Ectodermal cell (in vitro differentiated cells): ENCODE data around the gene RTRAF.

Experiments used
- H3K27ac ChIP-seq: 2 replicates; pipeline ENCODE4 v1.7.0; 2013; ENCODE audit warnings: mild to moderate bottlenecking, low read depth, low read length; ENCODE audit not compliant: insufficient read depth, poor library complexity, severe bottlenecking
- H3K27me3 ChIP-seq: 2 replicates; pipeline ENCODE4 v1.7.0; 2013; ENCODE audit warnings: mild to moderate bottlenecking, low read length; ENCODE audit not compliant: insufficient read depth, control insufficient read depth, poor library complexity, severe bottlenecking
- H3K36me3 ChIP-seq: one replicate; pipeline ENCODE4 v1.7.0; 2013; ENCODE audit warnings: low read length; ENCODE audit not compliant: control insufficient read depth, insufficient read depth
- H3K4me1 ChIP-seq: one replicate; pipeline ENCODE4 v1.7.0; 2013; ENCODE audit warnings: low read length; ENCODE audit not compliant: control insufficient read depth, insufficient read depth
- H3K4me3 ChIP-seq: 2 replicates; pipeline ENCODE4 v1.7.0; 2013; ENCODE audit warnings: low read depth, low read length, control low read depth; ENCODE audit not compliant: insufficient read depth
- H3K9me3 ChIP-seq: 2 replicates; pipeline ENCODE4 v1.7.0; 2013; ENCODE audit warnings: mild to moderate bottlenecking, low read length, moderate library complexity; ENCODE audit not compliant: control insufficient read depth
- WGBS, 2 experiments: methylation state at CpG; one replicate each; pipeline ENCODE4 v1.1.7; 2013; ENCODE audit warnings: missing lambda C conversion rate in 2 of 2; 5-methylcytosine and 5-hydroxymethylcytosine counted together

Gene RTRAF

DNA sequence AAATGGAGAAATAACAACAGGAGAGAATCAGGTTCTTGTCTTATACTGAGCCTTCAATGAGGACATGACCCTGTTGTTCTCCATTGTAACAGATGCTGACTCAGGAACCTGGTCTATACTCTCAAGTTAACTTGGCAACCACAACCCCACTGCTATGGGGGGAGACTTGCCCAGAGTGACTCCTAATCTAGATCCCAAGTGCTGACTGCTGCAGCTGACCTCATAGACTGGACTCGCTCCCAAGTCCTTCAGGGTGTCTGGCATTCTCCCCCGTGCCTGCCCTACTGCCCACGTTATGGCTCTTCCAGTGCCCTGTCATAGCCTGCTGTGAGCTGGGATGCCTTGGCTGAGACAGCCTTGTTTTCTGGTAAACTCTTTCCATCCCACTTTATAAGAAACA is 42.4 kb downstream of the RTRAF start:
- H3K4me3 ChIP-seq = no peak overlapping the region
- no peaks in the 10 kb centered on the region for H3K27me3 ChIP-seq
- H3K36me3 ChIP-seq = no peaks in the 10 kb centered on the region
- peaks cover 8% of the 10 kb centered on the region for H3K4me1 ChIP-seq
- H3K27ac ChIP-seq = no peak overlapping the region
- WGBS, 2 experiments = 91 to 92% methylated on average over 3 of the region's 3 CpGs
- H3K9me3 ChIP-seq = no peaks in the 10 kb centered on the region

DNA sequence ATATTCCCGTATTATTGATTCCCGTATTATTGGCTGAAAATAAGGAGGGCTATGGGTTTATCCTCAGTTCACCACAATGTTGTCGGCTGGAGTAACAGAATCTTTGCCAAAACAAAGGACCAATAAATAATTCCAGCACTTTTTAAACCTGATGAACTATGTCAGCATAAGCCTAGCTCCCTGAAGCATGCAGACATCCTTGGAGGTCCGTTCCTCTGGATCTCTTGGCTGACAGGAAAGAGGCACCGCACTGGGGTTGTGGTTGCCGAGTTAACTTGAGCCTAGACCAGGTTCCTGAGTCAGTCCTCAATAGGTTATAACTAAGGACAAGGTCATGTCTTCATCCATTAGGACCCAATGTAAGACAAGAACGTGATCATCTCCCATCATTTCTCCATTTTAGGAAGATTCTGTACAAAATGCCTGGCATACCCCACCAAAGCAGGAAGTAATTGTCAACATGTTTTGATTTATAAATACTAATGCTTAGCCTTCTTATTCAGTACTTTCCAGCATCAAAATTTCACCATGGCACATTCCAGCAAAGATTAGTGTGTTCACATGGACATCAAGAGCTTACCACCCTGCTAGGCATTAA is 43.0 kb downstream of the RTRAF start:
- Histone ChIP-seq H3K27me3 (no peaks in the 10 kb centered on the region), H3K4me3 (no peak overlapping the region), H3K9me3 (no peaks in the 10 kb centered on the region), H3K36me3 (no peaks in the 10 kb centered on the region), H3K4me1 (peaks cover 8% of the 10 kb centered on the region), H3K27ac (no peak overlapping the region)
- 80 to 83% methylated on average over 7 of the region's 7 CpGs for WGBS, 2 experiments

GRCh38 chr14:52033101-52033642 is 43.8 kb downstream of the RTRAF start:
- Histone ChIP-seq H3K9me3 (no peaks in the 10 kb centered on the region), H3K36me3 (no peaks in the 10 kb centered on the region), H3K4me3 (no peak overlapping the region), H3K27me3 (no peaks in the 10 kb centered on the region), H3K27ac (no peak overlapping the region), H3K4me1 (peaks cover 8% of the 10 kb centered on the region)
- 64 to 73% methylated on average over 9 of the region's 10 CpGs for WGBS, 2 experiments

GRCh38 chr14:52039124-52039815 is 49.9 kb downstream of the RTRAF start:
- peaks cover 3% of the 10 kb centered on the region for H3K36me3 ChIP-seq
- H3K9me3 ChIP-seq = no peaks in the 10 kb centered on the region
- H3K4me1 ChIP-seq = no peaks in the 10 kb centered on the region
- no peak overlapping the region for H3K27ac ChIP-seq
- WGBS, 2 experiments = 89 to 93% methylated on average over 4 to 6 of the region's 7 CpGs
- H3K27me3 ChIP-seq = no peaks in the 10 kb centered on the region
- H3K4me3 ChIP-seq = no peak overlapping the region

GRCh38 chr14:52040598-52040997 is 51.3 kb downstream of the RTRAF start:
- Histone ChIP-seq H3K9me3 (no peaks in the 10 kb centered on the region), H3K4me3 (no peak overlapping the region), H3K36me3 (peaks cover 3% of the 10 kb centered on the region), H3K27me3 (no peaks in the 10 kb centered on the region), H3K4me1 (no peaks in the 10 kb centered on the region), H3K27ac (no peak overlapping the region)
- 94 to 95% methylated on average over 7 of the region's 7 CpGs for WGBS, 2 experiments

DNA sequence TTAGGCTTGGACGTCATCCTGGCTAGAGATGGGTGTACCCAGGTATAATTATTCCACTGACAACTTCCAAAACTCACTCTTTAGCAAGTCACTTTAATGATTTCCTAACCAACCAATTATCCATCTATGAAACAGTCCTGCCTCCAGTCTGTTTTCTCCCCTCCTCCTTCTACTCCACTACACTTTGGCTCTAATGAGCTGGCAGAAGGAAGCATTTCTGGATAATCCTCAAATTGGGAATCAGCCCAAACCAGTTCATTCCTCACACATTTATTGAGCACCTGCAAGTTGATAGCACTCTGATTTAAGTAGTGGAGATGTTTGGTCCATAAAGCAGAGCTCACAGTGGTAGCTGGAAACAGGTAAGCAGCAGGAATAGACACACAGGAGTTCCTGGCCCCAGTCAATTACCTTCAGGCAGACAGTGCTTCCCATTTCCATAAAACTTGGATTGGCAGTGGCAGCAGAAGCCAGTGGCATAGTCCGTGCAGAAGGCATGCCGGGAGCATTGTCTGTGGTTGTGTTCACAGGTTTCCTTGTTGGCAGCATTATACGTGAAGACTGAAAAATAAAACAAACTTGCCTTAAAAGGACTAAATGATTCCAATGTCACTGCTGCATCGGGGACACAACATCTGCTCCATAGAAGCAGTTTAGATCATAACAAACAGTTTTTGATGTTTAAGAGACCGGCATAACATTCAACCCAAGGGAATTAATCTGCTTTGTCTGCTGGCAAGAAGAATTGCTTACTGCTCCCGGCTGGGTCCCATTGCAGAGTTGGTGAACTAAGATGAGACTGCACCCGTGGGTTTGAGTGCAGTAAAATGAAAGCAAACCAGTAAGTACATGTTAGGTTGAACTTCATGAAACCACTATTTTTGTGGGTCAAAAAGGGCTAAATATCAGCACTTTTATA is 53.3 kb downstream of the RTRAF start:
- H3K4me3 ChIP-seq = no peak overlapping the region

GRCh38 chr14:52043690-52044089 is 54.3 kb downstream of the RTRAF start:
- Histone ChIP-seq H3K9me3 (no peaks in the 10 kb centered on the region), H3K27ac (no peak overlapping the region), H3K4me3 (no peak overlapping the region), H3K4me1 (no peaks in the 10 kb centered on the region), H3K27me3 (no peaks in the 10 kb centered on the region), H3K36me3 (no peaks in the 10 kb centered on the region)
- 49% methylated on average over 4 to 5 of the region's 5 CpGs for WGBS, 2 experiments

More for the DNA sequence above, 53.3 kb downstream of the RTRAF start:
- Histone ChIP-seq H3K27me3 (no peaks in the 10 kb centered on the region), H3K27ac (no peak overlapping the region), H3K36me3 (peaks cover 3% of the 10 kb centered on the region), H3K4me1 (no peaks in the 10 kb centered on the region), H3K9me3 (no peaks in the 10 kb centered on the region)
- 78 to 82% methylated on average over 8 of the region's 8 CpGs for WGBS, 2 experiments

- Histone ChIP-seq H3K4me3 (no peak overlapping the region), H3K27me3 (no peaks in the 10 kb centered on the region), H3K36me3 (no peaks in the 10 kb centered on the region), H3K9me3 (no peaks in the 10 kb centered on the region), H3K27ac (no peak overlapping the region), H3K4me1 (no peaks in the 10 kb centered on the region)
- WGBS, 2 experiments = 86 to 87% methylated on average over 11 of the region's 11 CpGs
Observed at GRCh38 chr14:52044791-52045522, 55.6 kb downstream of the RTRAF start.

DNA sequence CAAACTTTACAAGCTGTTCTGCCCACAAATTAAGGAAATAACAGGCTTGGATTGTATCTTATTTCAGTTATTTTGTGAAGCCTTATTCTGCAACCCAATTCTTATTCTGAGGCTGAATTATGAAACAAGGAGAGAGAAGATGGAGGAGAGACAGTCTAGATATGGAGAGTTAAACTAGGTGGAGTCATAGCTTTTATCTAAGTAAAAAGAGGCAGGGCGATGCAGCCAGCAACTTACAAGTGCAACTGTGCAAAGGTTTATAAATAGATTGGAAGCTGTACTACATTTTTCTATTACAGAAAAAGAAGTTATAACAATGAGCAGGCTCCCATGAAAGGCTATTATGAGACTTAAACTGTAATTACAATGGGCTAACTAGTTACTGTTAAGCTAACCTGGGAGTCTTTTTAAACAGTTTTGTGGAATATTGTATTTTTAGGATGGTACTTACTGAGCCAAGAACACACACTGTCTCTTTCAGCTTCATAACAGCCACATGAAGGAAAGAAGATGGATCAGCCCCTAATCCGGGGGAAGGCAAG is 57.1 kb downstream of the RTRAF start:
- Histone ChIP-seq H3K27ac (no peak overlapping the region), H3K9me3 (no peaks in the 10 kb centered on the region), H3K4me3 (no peak overlapping the region), H3K36me3 (no peaks in the 10 kb centered on the region), H3K27me3 (no peaks in the 10 kb centered on the region), H3K4me1 (no peaks in the 10 kb centered on the region)
- WGBS, 2 experiments = 48 to 50% methylated on average over 2 of the region's 2 CpGs
